Skeletal muscle tissue (tissue), 4 donors: ENCODE measurements around the gene DPP10. TPM values are rescaled to one million over a fixed set of nuclear protein-coding genes. Genes with fewer than 3 reads are reported as not detected.

Experiments
- H3K27ac ChIP-seq: one replicate; pipeline ENCODE4 v1.7.0; 2013; ENCODE audit warnings: mild to moderate bottlenecking, low read depth, low read length, inconsistent platforms
- H3K27me3 ChIP-seq, 3 donors: one replicate each; pipeline ENCODE4 v1.7.0; 2013; ENCODE audit warnings: low read length in 3 of 3; ENCODE audit not compliant: control insufficient read depth in 3 of 3, insufficient read depth in 3 of 3
- H3K36me3 ChIP-seq, 3 donors: one replicate each; pipeline ENCODE4 v1.7.0; 2013; ENCODE audit warnings: low read length in 3 of 3; ENCODE audit not compliant: control insufficient read depth in 3 of 3, insufficient read depth in 3 of 3
- H3K4me1 ChIP-seq, 3 donors: one replicate each; pipeline ENCODE4 v1.7.0; 2013; ENCODE audit warnings: low read length in 3 of 3, mild to moderate bottlenecking in 3 of 3; ENCODE audit not compliant: control insufficient read depth in 3 of 3, insufficient read depth in 3 of 3
- H3K4me3 ChIP-seq, 3 donors: one replicate each; pipeline ENCODE4 v1.7.0; 2013; ENCODE audit warnings: low read length in 3 of 3
- H3K9ac ChIP-seq, 3 donors: one replicate each; pipeline ENCODE4 v1.7.0; 2013; ENCODE audit warnings: low read length in 3 of 3, mild to moderate bottlenecking in 3 of 3, moderate library complexity in 2 of 3, low read depth in 1 of 3
- H3K9me3 ChIP-seq, 3 donors: one replicate each; pipeline ENCODE4 v1.7.0; 2013; ENCODE audit warnings: low read length in 3 of 3; ENCODE audit not compliant: control insufficient read depth in 3 of 3
- total RNA-seq: library from RNA; depleted of rRNA; stranded (reverse); fragments of >200 nt; gene quantifications from one replicate; pipeline ENCODE4 v1.2.3, GENCODE V29; 2014
- donor health status: Osteomylitis.

DPP10 gene
- total RNA-seq, 1 donor from 2014 or later, result 1.0 TPM

- no peak overlapping the region for H3K4me3 ChIP-seq
- no peaks in the 10 kb centered on the region for H3K9me3 ChIP-seq
- no peaks in the 10 kb centered on the region for H3K4me1 ChIP-seq
- H3K27ac ChIP-seq, result no peak overlapping the region
- H3K36me3 ChIP-seq, result no peaks in the 10 kb centered on the region
- H3K9ac ChIP-seq, result no peak overlapping the region
- no peaks in the 10 kb centered on the region for H3K27me3 ChIP-seq
Observed at GRCh38 chr2:115650827-115651226, 1208.4 kb downstream of the DPP10 start.

- H3K9ac ChIP-seq, result no peak overlapping the region
- H3K27me3 ChIP-seq, result no peaks in the 10 kb centered on the region
- no peaks in the 10 kb centered on the region for H3K4me1 ChIP-seq
- H3K27ac ChIP-seq, result no peak overlapping the region
- no peaks in the 10 kb centered on the region for H3K9me3 ChIP-seq
- no peak overlapping the region for H3K4me3 ChIP-seq
- no peaks in the 10 kb centered on the region for H3K36me3 ChIP-seq
Observed at GRCh38 chr2:115652652-115653051, 1210.2 kb downstream of the DPP10 start.

- H3K27me3 ChIP-seq, result no peaks in the 10 kb centered on the region
- H3K4me1 ChIP-seq, result no peaks in the 10 kb centered on the region
- no peak overlapping the region for H3K27ac ChIP-seq
- no peak overlapping the region for H3K9ac ChIP-seq
- no peaks in the 10 kb centered on the region for H3K36me3 ChIP-seq
- no peaks in the 10 kb centered on the region for H3K9me3 ChIP-seq
- H3K4me3 ChIP-seq, result no peak overlapping the region
Observed at GRCh38 chr2:115654362-115654761, 1211.9 kb downstream of the DPP10 start.

- H3K27me3 ChIP-seq, result no peaks in the 10 kb centered on the region
- H3K36me3 ChIP-seq, result no peaks in the 10 kb centered on the region
- H3K9ac ChIP-seq, result no peak overlapping the region
- no peaks in the 10 kb centered on the region for H3K4me1 ChIP-seq
- H3K9me3 ChIP-seq, result peaks cover 0 to 3% (median 0%) of the 10 kb centered on the region in 3 donors
- H3K4me3 ChIP-seq, result no peak overlapping the region
- H3K27ac ChIP-seq, result no peak overlapping the region
Observed at GRCh38 chr2:115678129-115678528, 1235.7 kb downstream of the DPP10 start.

- no peaks in the 10 kb centered on the region for H3K9me3 ChIP-seq
- no peak overlapping the region for H3K27ac ChIP-seq
Observed at GRCh38 chr2:115684345-115684744, 1241.9 kb downstream of the DPP10 start.

GRCh38 chr2:115691409-115691808 is 1249.0 kb downstream of the DPP10 start:
- Histone ChIP-seq H3K4me1 (no peaks in the 10 kb centered on the region), H3K9ac (no peak overlapping the region), H3K27me3 (no peaks in the 10 kb centered on the region), H3K9me3 (no peaks in the 10 kb centered on the region), H3K27ac (no peak overlapping the region), H3K4me3 (no peak overlapping the region), H3K36me3 (no peaks in the 10 kb centered on the region)

More at GRCh38 chr2:115684345-115684744, 1241.9 kb downstream of the DPP10 start:
- H3K9ac ChIP-seq, result no peak overlapping the region
- no peaks in the 10 kb centered on the region for H3K36me3 ChIP-seq
- H3K27me3 ChIP-seq, result no peaks in the 10 kb centered on the region
- H3K4me1 ChIP-seq, result no peaks in the 10 kb centered on the region
- H3K4me3 ChIP-seq, result no peak overlapping the region

- no peaks in the 10 kb centered on the region for H3K4me1 ChIP-seq
- H3K9me3 ChIP-seq, result no peaks in the 10 kb centered on the region
- no peak overlapping the region for H3K27ac ChIP-seq
- no peaks in the 10 kb centered on the region for H3K27me3 ChIP-seq
- no peak overlapping the region for H3K4me3 ChIP-seq
- no peak overlapping the region for H3K9ac ChIP-seq
- no peaks in the 10 kb centered on the region for H3K36me3 ChIP-seq
Observed at GRCh38 chr2:115694651-115695050, 1252.2 kb downstream of the DPP10 start.

GRCh38 chr2:115733190-115733775 is 1290.8 kb downstream of the DPP10 start:
- no peak overlapping the region for H3K4me3 ChIP-seq
- H3K9ac ChIP-seq, result no peak overlapping the region
- no peaks in the 10 kb centered on the region for H3K27me3 ChIP-seq
- H3K36me3 ChIP-seq, result no peaks in the 10 kb centered on the region
- no peaks in the 10 kb centered on the region for H3K4me1 ChIP-seq
- no peak overlapping the region for H3K27ac ChIP-seq
- no peaks in the 10 kb centered on the region for H3K9me3 ChIP-seq

- Histone ChIP-seq H3K36me3 (no peaks in the 10 kb centered on the region), H3K4me3 (no peak overlapping the region), H3K9ac (no peak overlapping the region), H3K9me3 (no peaks in the 10 kb centered on the region), H3K4me1 (no peaks in the 10 kb centered on the region), H3K27ac (no peak overlapping the region), H3K27me3 (no peaks in the 10 kb centered on the region)
Observed at GRCh38 chr2:115738111-115738510, 1295.7 kb downstream of the DPP10 start.

- H3K27me3 ChIP-seq, result no peaks in the 10 kb centered on the region
- H3K4me3 ChIP-seq, result no peak overlapping the region
- no peak overlapping the region for H3K27ac ChIP-seq
- H3K9me3 ChIP-seq, result no peaks in the 10 kb centered on the region
- no peak overlapping the region for H3K9ac ChIP-seq
- H3K4me1 ChIP-seq, result no peaks in the 10 kb centered on the region
- no peaks in the 10 kb centered on the region for H3K36me3 ChIP-seq
Observed at GRCh38 chr2:115739574-115739973, 1297.1 kb downstream of the DPP10 start.
